ENCODE data around the gene FMNL3. TPM values are rescaled to one million over a fixed set of nuclear protein-coding genes. Genes with fewer than 3 reads are reported as not detected.
A peak's percentile ranks its signal among the peaks of the same experiment; 100 is the strongest.

Gene FMNL3
- total RNA-seq, 1 experiment from 2014 or later, result 3.5 TPM

DNA sequence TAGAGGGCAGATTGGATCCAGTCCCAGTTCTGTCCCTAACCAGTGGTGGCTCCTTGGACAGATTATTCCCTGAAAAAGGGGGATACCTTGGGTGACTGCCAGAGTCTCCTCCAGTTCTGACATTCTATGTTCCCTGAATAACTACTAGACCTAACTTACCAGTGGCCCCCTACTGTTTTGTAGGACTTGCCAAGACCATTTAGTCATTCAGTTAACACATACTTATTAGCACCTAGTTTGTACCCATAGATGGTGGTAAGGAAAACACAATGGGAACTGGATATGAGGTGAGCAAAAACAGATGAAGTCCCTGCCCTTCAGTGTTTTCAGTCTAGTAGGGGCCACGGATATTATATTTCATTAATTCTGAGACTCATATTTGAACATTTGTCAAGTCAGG, 80.4 kb downstream of the FMNL3 start (continued):
- no peak for TF ChIP-seq TCF7L2 (IDR thresholded peaks at IDR 0.05; ENCODE audit: borderline replicate concordance, extremely low read depth, insufficient read depth, insufficient read length)
- TF ChIP-seq, protein P1, sequence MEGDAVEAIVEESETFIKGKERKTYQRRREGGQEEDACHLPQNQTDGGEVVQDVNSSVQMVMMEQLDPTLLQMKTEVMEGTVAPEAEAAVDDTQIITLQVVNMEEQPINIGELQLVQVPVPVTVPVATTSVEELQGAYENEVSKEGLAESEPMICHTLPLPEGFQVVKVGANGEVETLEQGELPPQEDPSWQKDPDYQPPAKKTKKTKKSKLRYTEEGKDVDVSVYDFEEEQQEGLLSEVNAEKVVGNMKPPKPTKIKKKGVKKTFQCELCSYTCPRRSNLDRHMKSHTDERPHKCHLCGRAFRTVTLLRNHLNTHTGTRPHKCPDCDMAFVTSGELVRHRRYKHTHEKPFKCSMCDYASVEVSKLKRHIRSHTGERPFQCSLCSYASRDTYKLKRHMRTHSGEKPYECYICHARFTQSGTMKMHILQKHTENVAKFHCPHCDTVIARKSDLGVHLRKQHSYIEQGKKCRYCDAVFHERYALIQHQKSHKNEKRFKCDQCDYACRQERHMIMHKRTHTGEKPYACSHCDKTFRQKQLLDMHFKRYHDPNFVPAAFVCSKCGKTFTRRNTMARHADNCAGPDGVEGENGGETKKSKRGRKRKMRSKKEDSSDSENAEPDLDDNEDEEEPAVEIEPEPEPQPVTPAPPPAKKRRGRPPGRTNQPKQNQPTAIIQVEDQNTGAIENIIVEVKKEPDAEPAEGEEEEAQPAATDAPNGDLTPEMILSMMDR (IDR thresholded peaks at IDR 0.05 in 2 of 3, conservative IDR thresholded peaks at IDR 0.05 in 1 of 3; ENCODE audit: borderline replicate concordance in 1 of 3, insufficient read depth in 1 of 3, low read depth in 2 of 3, low read length in 2 of 3), result no peak
- no peak for TF ChIP-seq ZNF274 (IDR thresholded peaks at IDR 0.05; ENCODE audit: low read depth, low read length)

DNA sequence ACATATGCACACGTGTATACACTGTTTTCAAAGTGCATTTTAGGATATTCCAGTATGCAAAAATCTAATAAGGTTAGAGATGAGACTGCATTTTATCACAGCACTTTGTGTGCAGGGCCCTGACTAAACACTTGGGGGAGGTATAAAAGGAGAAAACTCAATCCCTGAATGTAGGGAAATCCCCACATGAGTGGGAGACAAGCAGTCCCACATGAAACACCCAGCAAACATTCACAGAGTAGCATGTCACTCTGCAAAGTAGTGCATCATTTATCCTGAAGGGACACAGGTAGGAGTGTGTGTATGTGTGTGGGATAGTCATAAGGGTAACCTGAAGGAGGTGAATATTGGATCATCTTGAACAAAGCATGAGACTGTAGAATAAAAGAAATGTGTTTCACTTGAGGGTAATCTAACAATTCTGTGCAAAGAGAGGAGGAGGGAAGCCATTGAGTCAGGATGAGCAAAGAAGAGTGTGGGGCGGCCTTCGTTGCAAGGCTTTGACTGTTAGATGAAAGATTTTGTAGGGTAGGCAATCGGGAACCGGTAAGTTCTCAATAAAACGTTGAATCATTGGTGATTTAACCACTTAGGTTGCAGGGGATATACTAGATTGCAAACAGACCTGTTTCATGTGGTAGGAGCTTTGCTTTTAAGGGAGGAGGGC, 80.9 kb downstream of the FMNL3 start:
- H3K9me2 ChIP-seq (ENCODE audit: insufficient read depth), result no peaks in the 10 kb centered on the region
- intact Hi-C loops (cut with micrococcal nuclease), result no loop called here
- no peak overlapping the region for H3K4me3 ChIP-seq (replicated peaks in 1 of 2; ENCODE audit: low read depth in 1 of 2, low read length in 2 of 2)
- H3K27ac ChIP-seq (ENCODE audit: low read depth, low read length), result no peak overlapping the region
- no peak for TF ChIP-seq TCF7L2 (IDR thresholded peaks at IDR 0.05; ENCODE audit: borderline replicate concordance, extremely low read depth, insufficient read depth, insufficient read length)
- TF ChIP-seq, protein P1 (IDR thresholded peaks at IDR 0.05 in 2 of 3, conservative IDR thresholded peaks at IDR 0.05 in 1 of 3; ENCODE audit: borderline replicate concordance in 1 of 3, insufficient read depth in 1 of 3, low read depth in 2 of 3, low read length in 2 of 3), result peak in 1 of 3 experiments; percentile 30; a peak in 2 of 6 replicates
- no TSS peak for BruUV-seq (replicated peaks)
- no peaks in the 10 kb centered on the region; the same call in 1 of the 2 replicates for H3K79me2 ChIP-seq (ENCODE audit: insufficient read depth, low read length)
- H3K9ac ChIP-seq (ENCODE audit: low read length), result no peak overlapping the region
- no peaks in the 10 kb centered on the region for H4K20me1 ChIP-seq (ENCODE audit: insufficient read depth)
- ChIA-PET CTCF (interaction anchor here (1.0 to 1.9 kb wide), 2 partner anchors 11 to 115 kb away, joined by 3 to 8 read pairs; partner anchors contain the start of gene TMBIM6), RAD21 (ENCODE audit: low non-redundant PET in 1 of 2, low total read pairs in 2 of 2, uncharacterized antibody in 2 of 2, unreplicated experiment in 2 of 2) (no interaction called here), POLR2A (interaction anchor here (1.0 kb wide), 1 partner anchor 115 kb away, joined by 5 read pairs; the partner anchor contains the start of gene TMBIM6)
- ATAC-seq (no peak), DNase-seq (ENCODE audit: low read depth, low spot score) (no peak)
- no peaks in the 10 kb centered on the region for H3K36me3 ChIP-seq (ENCODE audit: control insufficient read depth in 1 of 2, insufficient read depth in 2 of 2, low read length in 2 of 2)
- no peaks in the 10 kb centered on the region for H3K27me3 ChIP-seq (ENCODE audit: insufficient read depth, low read length)
- peaks cover 22 to 63% of the 10 kb centered on the region in 2 experiments for H3K4me1 ChIP-seq (ENCODE audit: control insufficient read depth in 1 of 2, insufficient read depth in 2 of 2, low read length in 2 of 2)
- peak overlapping the region; percentile 26 for H3K4me2 ChIP-seq (ENCODE audit: low read length)
- no peaks in the 10 kb centered on the region for H3K9me3 ChIP-seq (ENCODE audit: control insufficient read depth in 1 of 2, insufficient read depth in 1 of 2, low read depth in 1 of 2, low read length in 2 of 2)
- H2AFZ ChIP-seq (ENCODE audit: low read depth, low read length, poor library complexity, severe bottlenecking), result no peak overlapping the region
